ENCODE results near the gene FECH. TPM values are rescaled to one million over a fixed set of nuclear protein-coding genes. Genes with fewer than 3 reads are reported as not detected.
A peak's percentile ranks its signal among the peaks of the same experiment; 100 is the strongest.

Gene FECH
- total and polyA plus RNA-seq, 2 donors (not counting 1 experiment from before 2014, with no cell fraction given) = 5.8 to 10.4 TPM

GRCh38 chr18:57619876-57620275 lies 33.4 kb upstream of the FECH start:
- Histone ChIP-seq H3K9ac (ENCODE audit: low read length) (no peak overlapping the region), H3K4me3 (ENCODE audit: control extremely low read depth in 1 of 5, extremely low read depth in 1 of 5, insufficient read depth in 1 of 5, low read depth in 2 of 5, low read length in 4 of 5) (no peak overlapping the region), H3K27ac (ENCODE audit: low read length in 2 of 2) (peak overlapping the region in 1 of 2 donors; percentile 86), H3K9me3 (ENCODE audit: control extremely low read depth in 1 of 3, control insufficient read depth in 2 of 3, insufficient read depth in 1 of 3, low read length in 2 of 3) (no peaks in the 10 kb centered on the region), H3K4me2 (replicated peaks; ENCODE audit: low read depth, low read length, poor library complexity, severe bottlenecking) (no peak overlapping the region), H2AFZ (ENCODE audit: insufficient read depth, low read depth, low read length, poor library complexity, severe bottlenecking) (no peak overlapping the region), H4K20me1 (ENCODE audit: control insufficient read depth, insufficient read depth, low read length, poor library complexity, severe bottlenecking) (peaks cover 6% of the 10 kb centered on the region), H3K79me2 (ENCODE audit: control insufficient read depth, insufficient read depth, low read length) (peaks cover 52% of the 10 kb centered on the region), H3K36me3 (replicated peaks in 1 of 2; ENCODE audit: control extremely low read depth in 1 of 2, control insufficient read depth in 1 of 2, extremely low read depth in 1 of 2, insufficient read depth in 2 of 2, low read length in 1 of 2) (peaks cover 3 to 19% of the 10 kb centered on the region in 2 experiments), H3K27me3 (replicated peaks in 1 of 4; ENCODE audit: control extremely low read depth in 1 of 4, control insufficient read depth in 3 of 4, insufficient read depth in 4 of 4, low read length in 3 of 4) (no peaks in the 10 kb centered on the region), H3K4me1 (ENCODE audit: control insufficient read depth in 2 of 2, insufficient read depth in 2 of 2, low read length in 2 of 2) (peaks cover 11 to 24% of the 10 kb centered on the region in 2 donors)
- DNase-seq (no peak), ATAC-seq (ENCODE audit: low read depth) (no peak)
- Mint-ChIP-seq H3K4me3 (peak overlapping the region; percentile 50), H3K9me3 (ENCODE audit: insufficient read depth) (no peaks in the 10 kb centered on the region), H3K27ac (peak overlapping the region; percentile 50), H3K27me3 (no peaks in the 10 kb centered on the region), H3K4me1 (peaks cover 36% of the 10 kb centered on the region)
- no peak for TF ChIP-seq EZH2 (IDR thresholded peaks at IDR 0.05; ENCODE audit: borderline replicate concordance, insufficient read depth, low read depth, low read length, poor library complexity, severe bottlenecking)
- no peak for TF ChIP-seq CTCF (IDR thresholded peaks at IDR 0.05)
- POLR2A ChIA-PET = no interaction called here
- intact Hi-C loops (cut with micrococcal nuclease) = loop anchor here (2.0 to 10.0 kb wide), 3 partner anchors 33 to 1517 kb away; partner anchors contain the start of genes FECH, SEC11C and WDR7
- 95% methylated on average over 3 of the region's 3 CpGs for WGBS (ENCODE audit: insufficient coverage)
- CTCF ChIA-PET = no interaction called here

- no peak overlapping the region for H3K4me3 Mint-ChIP-seq
- H3K36me3 ChIP-seq (replicated peaks in 1 of 2; ENCODE audit: control extremely low read depth in 1 of 2, control insufficient read depth in 1 of 2, extremely low read depth in 1 of 2, insufficient read depth in 2 of 2, low read length in 1 of 2) = peaks cover 6 to 26% of the 10 kb centered on the region in 2 experiments
- no peak overlapping the region for H3K4me3 ChIP-seq (ENCODE audit: control extremely low read depth in 1 of 5, extremely low read depth in 1 of 5, insufficient read depth in 1 of 5, low read depth in 2 of 5, low read length in 4 of 5)
- ChIA-PET POLR2A (interaction anchor here (0.6 kb wide), 1 partner anchor 128 kb away, joined by 5 read pairs; no protein-coding TSS in a partner anchor), CTCF (interaction anchor here (0.9 to 1.0 kb wide), 2 partner anchors 9 to 503 kb away, joined by 3 read pairs; no protein-coding TSS in a partner anchor)
- peaks cover 11 to 24% of the 10 kb centered on the region in 2 donors for H3K4me1 ChIP-seq (ENCODE audit: control insufficient read depth in 2 of 2, insufficient read depth in 2 of 2, low read length in 2 of 2)
- no peak overlapping the region for H3K27ac ChIP-seq (ENCODE audit: low read length in 2 of 2)
- H2AFZ ChIP-seq (ENCODE audit: insufficient read depth, low read depth, low read length, poor library complexity, severe bottlenecking) = no peak overlapping the region
- peaks cover 36% of the 10 kb centered on the region for H3K4me1 Mint-ChIP-seq
- H3K27ac Mint-ChIP-seq = no peak overlapping the region
- WGBS (ENCODE audit: insufficient coverage) = no CpG with 5 or more reads among the region's 3 CpGs
- H3K9ac ChIP-seq (ENCODE audit: low read length) = no peak overlapping the region
- H3K27me3 Mint-ChIP-seq = no peaks in the 10 kb centered on the region
- H3K27me3 ChIP-seq (replicated peaks in 1 of 4; ENCODE audit: control extremely low read depth in 1 of 4, control insufficient read depth in 3 of 4, insufficient read depth in 4 of 4, low read length in 3 of 4) = no peaks in the 10 kb centered on the region
- H3K9me3 Mint-ChIP-seq (ENCODE audit: insufficient read depth) = no peaks in the 10 kb centered on the region
- no peak for TF ChIP-seq EZH2 (IDR thresholded peaks at IDR 0.05; ENCODE audit: borderline replicate concordance, insufficient read depth, low read depth, low read length, poor library complexity, severe bottlenecking)
- TF ChIP-seq CTCF (IDR thresholded peaks at IDR 0.05) = no peak
- no peak for DNase-seq
- intact Hi-C loops (cut with micrococcal nuclease) = no loop called here
- no peak for ATAC-seq (ENCODE audit: low read depth)
- no peak overlapping the region for H3K4me2 ChIP-seq (replicated peaks; ENCODE audit: low read depth, low read length, poor library complexity, severe bottlenecking)
- peaks cover 61% of the 10 kb centered on the region for H3K79me2 ChIP-seq (ENCODE audit: control insufficient read depth, insufficient read depth, low read length)
- H3K9me3 ChIP-seq (ENCODE audit: control extremely low read depth in 1 of 3, control insufficient read depth in 2 of 3, insufficient read depth in 1 of 3, low read length in 2 of 3) = no peaks in the 10 kb centered on the region
- peaks cover 6% of the 10 kb centered on the region for H4K20me1 ChIP-seq (ENCODE audit: control insufficient read depth, insufficient read depth, low read length, poor library complexity, severe bottlenecking)
These were observed 32.4 kb upstream of the FECH start for GRCh38 chr18:57618910-57619309.

All from B cell (primary cell).